Embryonic facial prominence (tissue), 1 donor: ENCODE data around the gene RAB7A.
"Not testable (repeated sequence)": the region's sequence is repeated elsewhere in the genome, so short reads cannot be mapped to it uniquely, and the experiment has no call there.

Experiments
- DNase-seq: peaks from one replicate; pipeline ENCODE4 v3.0.0-alpha.2; 2016; ENCODE audit errors: extremely low spot score

RAB7A gene

GRCh38 chr3:128753715-128754114 is 27.7 kb downstream of the RAB7A start:
- no peak for DNase-seq

- DNase-seq: no peak
Observed at GRCh38 chr3:128760042-128760441, 34.1 kb downstream of the RAB7A start.

GRCh38 chr3:128760881-128761280 is 34.9 kb downstream of the RAB7A start:
- no peak for DNase-seq

- no peak for DNase-seq
Observed at GRCh38 chr3:128761392-128761791, 35.4 kb downstream of the RAB7A start.

- no peak for DNase-seq
Observed at GRCh38 chr3:128763967-128764366, 38.0 kb downstream of the RAB7A start.

GRCh38 chr3:128764863-128765262 is 38.9 kb downstream of the RAB7A start:
- DNase-seq: no peak

- DNase-seq: no peak
Observed at GRCh38 chr3:128767094-128767750, 41.2 kb downstream of the RAB7A start.

- no peak for DNase-seq
Observed at GRCh38 chr3:128768471-128768870, 42.5 kb downstream of the RAB7A start.

GRCh38 chr3:128770387-128770786 is 44.4 kb downstream of the RAB7A start:
- no peak for DNase-seq

- DNase-seq: not testable (repeated sequence)
Observed at GRCh38 chr3:128773189-128773588, 47.2 kb downstream of the RAB7A start.

GRCh38 chr3:128773592-128773991 is 47.6 kb downstream of the RAB7A start:
- DNase-seq: not testable (repeated sequence)

- no peak for DNase-seq
Observed at GRCh38 chr3:128775241-128775640, 49.3 kb downstream of the RAB7A start.

GRCh38 chr3:128775906-128776542 is 50.0 kb downstream of the RAB7A start:
- no peak for DNase-seq

- DNase-seq: no peak
Observed at GRCh38 chr3:128780101-128780837, 54.3 kb downstream of the RAB7A start.

- no peak for DNase-seq
Observed at GRCh38 chr3:128781164-128781563, 55.2 kb downstream of the RAB7A start.

GRCh38 chr3:128782282-128783146 is 56.5 kb downstream of the RAB7A start:
- DNase-seq: no peak

- no peak for DNase-seq
Observed at GRCh38 chr3:128783774-128784173, 57.8 kb downstream of the RAB7A start.

GRCh38 chr3:128784232-128784631 is 58.2 kb downstream of the RAB7A start:
- DNase-seq: no peak

- no peak for DNase-seq
Observed at GRCh38 chr3:128784843-128785242, 58.9 kb downstream of the RAB7A start.

- DNase-seq: no peak
Observed at GRCh38 chr3:128786434-128787020, 60.5 kb downstream of the RAB7A start.
